Left forelimb (tissue), 1 donor: ENCODE results near the gene SCNN1G.
"Not testable (repeated sequence)": the region's sequence is repeated elsewhere in the genome, so short reads cannot be mapped to it uniquely, and the experiment has no call there.

Experiments used
- DNase-seq: peaks from one replicate; pipeline ENCODE4 v3.0.0-alpha.2; 2018; ENCODE audit warnings: low spot score

SCNN1G gene, protein sequence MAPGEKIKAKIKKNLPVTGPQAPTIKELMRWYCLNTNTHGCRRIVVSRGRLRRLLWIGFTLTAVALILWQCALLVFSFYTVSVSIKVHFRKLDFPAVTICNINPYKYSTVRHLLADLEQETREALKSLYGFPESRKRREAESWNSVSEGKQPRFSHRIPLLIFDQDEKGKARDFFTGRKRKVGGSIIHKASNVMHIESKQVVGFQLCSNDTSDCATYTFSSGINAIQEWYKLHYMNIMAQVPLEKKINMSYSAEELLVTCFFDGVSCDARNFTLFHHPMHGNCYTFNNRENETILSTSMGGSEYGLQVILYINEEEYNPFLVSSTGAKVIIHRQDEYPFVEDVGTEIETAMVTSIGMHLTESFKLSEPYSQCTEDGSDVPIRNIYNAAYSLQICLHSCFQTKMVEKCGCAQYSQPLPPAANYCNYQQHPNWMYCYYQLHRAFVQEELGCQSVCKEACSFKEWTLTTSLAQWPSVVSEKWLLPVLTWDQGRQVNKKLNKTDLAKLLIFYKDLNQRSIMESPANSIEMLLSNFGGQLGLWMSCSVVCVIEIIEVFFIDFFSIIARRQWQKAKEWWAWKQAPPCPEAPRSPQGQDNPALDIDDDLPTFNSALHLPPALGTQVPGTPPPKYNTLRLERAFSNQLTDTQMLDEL

DNA sequence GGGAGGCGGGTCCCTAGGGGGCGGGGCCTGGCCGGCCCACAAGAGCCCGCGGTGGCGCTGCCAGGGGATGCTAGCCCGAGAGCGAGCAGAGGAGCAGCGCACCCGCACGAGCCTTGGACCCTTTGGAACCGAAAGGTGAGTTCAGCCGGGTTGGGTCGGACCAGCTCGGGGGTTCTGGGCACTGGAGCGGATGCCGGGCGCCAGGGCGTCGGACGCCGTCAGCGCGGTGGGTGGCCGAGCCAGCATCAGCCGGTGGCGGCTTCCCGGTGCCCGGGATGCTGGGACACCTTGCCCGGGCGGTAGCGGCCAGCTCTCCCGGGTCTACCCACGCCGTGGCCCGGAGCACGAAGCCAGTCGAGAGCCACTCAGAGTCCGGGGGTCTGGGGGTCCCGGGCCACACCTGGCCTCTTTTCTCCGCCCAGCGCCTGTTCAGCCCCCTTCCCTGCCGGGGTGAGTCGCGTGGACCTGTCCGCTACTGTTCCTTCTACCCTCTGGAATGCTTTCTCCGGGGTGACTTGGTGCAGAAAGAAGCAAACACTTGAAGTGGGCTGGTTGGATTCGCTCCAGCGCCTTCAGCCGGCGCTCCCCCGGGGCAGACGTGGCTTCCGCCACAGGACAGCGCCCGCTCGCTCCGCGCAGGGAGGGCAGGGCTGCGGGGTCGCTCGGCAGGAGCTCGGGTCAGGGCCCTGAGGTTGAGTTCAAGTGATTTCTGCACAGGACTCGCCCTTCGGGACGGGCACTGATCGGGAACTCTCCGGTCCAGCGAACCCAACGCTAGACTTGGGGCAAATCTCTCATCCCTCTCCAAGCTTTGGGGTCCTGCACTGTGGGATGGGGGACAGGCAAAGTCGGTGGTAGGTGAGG is at the start of gene SCNN1G:
Gene SCNN1G (plus strand): TSS at position 67 of the 864 bp plus-strand sequence. CDS start 3,527 bp downstream, outside the sequence.
- no peak for DNase-seq

- no peak for DNase-seq
These were observed 49.6 kb upstream of the SCNN1G start for GRCh38 chr16:23132775-23133463.

DNA sequence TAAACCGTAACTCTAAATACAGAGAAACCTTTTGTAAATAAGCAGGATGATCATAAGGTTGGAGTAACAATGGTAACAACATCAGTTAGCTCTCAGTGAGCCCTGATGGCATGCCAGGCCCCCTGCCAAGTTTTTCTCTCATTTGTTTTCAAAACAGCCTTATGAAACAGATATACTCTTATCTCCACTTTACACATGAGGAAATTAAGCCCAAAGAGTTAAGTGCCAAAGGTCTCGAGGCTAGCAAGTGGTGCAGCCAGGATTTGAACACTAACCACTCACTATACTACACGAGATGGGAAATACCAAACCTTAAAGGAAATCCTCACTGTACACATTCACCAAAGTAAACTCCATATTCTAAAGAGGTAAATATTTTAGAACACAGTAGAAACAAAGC is 48.3 kb upstream of the SCNN1G start:
- no peak for DNase-seq

GRCh38 chr16:23137256-23137655 is 45.3 kb upstream of the SCNN1G start:
- DNase-seq, result no peak

GRCh38 chr16:23137818-23138217 is 44.7 kb upstream of the SCNN1G start:
- DNase-seq, result no peak

DNA sequence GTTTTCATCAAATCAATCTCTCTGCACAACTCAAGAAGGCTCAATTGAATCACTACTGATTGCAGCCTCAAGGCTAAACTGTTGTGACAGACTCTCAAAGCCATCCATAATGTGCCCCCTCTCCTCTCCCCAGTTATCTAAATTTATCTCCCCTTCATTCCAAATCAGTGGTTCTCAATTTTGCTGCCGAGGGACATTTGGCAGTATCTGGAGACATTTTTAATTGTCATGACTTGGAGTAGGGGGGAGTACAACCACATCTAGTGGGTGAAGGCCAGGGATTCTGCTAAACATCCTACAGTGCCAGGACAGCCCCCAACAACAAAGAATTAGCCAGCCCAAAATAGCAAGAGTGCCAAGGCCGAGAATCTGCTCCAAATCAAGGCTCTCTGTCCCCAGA is 42.4 kb upstream of the SCNN1G start:
- no peak for DNase-seq

- no peak for DNase-seq
These were observed 41.5 kb upstream of the SCNN1G start for GRCh38 chr16:23141033-23141432.

DNA sequence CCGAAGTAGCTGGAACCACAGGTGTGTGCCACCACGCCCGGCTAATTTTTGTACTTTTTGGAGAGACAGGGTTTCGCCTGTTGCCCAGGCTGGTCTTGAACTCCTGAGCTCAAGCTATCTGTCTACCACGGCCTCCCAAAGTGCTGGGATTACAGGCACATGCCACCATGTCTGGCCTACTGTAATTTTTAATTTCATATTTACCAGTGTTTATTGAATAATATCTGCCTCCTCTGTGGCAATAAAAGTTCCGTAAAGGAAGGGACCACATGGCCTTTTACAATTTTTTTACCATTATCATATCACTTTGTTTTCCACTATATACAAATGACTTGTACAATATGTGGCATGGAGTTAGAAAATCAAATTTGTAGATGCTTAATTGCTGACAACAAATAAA is 41.0 kb upstream of the SCNN1G start:
- no peak for DNase-seq

DNA sequence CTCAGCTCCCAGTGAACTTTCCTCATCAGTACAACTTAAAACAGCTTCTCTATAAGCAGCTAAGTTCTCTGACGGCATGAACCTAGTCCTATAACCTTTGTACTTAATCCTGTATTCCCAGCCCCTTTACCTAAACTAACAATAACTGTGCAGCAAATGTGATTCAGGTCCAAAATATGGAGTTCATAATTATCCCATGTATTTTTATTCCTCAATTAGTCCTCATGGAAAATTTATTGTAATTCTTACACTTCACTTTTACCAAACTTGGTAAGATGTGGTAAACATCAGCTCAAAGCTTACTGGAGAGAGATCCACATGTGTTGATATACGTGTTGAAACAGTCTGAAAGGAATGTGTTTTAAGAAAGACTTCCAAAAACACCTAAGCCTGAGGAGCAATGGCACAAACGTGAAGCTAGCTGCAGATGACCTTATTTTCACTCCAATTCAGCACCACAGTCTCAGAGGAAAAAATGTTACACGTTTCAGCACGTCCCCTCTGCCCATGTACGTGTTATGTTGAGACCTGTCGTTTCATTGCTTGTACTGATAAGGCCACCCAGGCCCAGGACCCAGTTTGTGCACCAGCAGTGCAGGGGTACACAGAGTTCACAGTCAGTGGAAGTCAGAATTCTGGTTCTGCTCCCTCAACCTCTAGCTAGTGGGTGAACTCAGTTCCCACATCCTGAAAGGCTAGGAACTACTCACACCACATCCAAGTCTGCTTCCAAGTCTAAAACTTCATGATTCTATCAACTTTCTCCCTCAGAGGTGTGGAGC is 40.4 kb upstream of the SCNN1G start:
- no peak for DNase-seq

DNA sequence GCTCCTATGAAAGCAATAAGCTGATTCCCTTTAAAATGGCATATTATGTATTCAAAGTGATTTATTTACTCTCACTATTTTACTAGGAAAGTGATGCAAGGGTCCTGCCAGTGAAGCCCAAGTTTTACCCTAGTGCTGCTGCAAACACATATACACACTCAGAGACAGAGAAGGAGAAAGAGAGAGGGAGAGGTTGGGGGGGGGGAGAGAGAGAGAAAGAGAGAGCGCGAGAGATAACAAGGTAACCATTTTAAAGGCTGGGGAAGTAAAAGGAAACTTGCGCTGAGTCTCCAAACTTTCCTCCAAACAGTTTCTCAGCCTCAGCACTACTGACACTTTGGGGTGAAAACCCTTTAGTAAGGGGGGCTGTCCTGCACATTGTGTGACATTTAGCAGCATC is 39.2 kb upstream of the SCNN1G start:
- DNase-seq, result no peak

DNA sequence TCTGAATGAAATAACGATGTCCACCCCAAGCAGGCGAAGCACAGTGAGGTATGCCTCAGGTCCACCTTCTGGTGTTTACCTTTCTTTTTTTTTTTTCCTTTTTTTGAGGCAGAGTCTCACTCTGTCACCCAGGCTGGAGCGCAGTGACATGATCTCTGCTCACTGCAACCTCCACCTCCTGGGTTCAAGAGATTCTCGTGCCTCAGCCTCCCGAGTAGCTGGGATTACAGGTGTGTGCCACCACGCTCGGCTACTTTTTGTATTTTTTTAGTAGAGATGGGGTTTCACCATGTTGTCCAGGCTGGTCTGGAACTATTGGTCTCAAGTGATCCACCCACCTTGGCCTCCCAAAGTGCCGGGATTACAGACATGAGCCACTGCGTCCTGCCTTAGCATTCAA is 38.2 kb upstream of the SCNN1G start:
- DNase-seq, result not testable (repeated sequence)

GRCh38 chr16:23145186-23145585 is 37.4 kb upstream of the SCNN1G start:
- no peak for DNase-seq

DNA sequence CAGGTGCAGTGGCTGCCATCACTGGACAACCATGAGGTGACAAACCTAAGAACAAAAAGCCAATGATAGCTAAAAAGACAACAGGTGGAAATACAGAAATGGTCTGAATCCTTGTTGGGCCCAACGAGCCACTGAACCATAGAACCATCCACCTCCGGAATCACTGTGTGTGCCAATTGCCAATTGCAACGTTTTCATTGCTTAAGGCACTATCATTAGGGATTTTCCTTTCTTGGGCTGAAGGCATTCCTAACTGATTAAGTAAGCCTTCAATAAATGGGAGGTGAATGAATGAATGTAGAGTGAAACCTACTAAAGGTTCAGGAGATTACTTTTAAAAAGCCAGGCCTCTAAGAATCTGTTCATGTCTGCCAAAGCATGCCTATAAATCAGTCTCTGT is 36.9 kb upstream of the SCNN1G start:
- no peak for DNase-seq

- DNase-seq, result no peak
These were observed 35.5 kb upstream of the SCNN1G start for GRCh38 chr16:23146877-23147601.

GRCh38 chr16:23147666-23148065 is 34.9 kb upstream of the SCNN1G start:
- DNase-seq, result no peak

DNA sequence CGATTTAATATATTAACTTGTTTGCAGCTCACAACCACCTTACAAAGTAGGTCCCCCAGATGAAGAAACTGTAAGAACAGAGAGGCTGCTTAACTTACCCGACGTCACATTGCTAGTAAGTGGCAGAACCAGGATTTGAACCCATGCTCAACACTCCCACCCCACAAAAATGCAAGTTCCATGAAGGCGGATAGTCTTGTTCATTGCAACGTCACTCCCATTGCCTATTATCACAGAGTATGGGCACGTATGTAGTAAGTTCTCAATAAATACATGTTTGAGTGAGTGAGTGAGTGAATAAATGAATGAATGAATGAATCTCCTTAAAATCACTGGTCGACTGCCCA is 34.4 kb upstream of the SCNN1G start:
- no peak for DNase-seq

DNA sequence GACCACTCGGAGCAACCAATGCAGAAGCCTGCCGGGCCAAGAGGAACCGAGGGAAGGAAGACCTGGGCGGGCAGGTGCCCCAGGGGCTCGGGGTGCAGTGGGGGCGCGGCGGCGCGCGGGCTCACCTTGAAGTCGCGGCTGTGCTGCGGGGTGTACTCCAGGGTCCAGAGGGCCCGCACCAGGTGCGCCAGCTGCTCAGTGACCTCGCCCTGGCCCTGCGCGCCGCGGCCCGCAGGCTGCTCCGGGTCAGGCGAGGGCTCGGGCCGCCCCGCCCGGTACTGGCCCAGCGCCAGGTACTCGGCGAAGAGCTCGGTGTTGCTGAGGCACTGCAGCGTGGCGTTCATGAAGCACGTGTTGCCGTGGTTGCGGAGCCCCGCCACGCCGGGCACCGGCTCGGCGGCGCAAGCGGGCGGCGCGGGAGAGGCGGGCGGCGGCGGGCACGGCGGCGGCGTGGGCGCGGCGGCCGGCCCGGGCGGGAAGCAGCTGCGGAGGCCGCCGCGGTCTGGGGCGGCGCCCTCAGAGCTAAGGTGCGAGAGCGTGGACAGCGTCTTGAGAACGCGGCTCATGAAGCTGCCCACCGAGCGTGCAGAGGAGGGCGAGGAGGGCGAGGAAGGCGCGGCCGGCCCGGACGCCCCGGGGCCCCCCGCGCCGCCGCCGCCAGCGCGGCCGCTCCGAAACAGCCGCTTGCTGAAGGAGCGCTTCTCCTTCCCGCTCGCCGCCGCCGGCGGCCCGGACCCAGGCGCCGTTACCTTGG is 33.9 kb upstream of the SCNN1G start:
- peak; percentile 73 for DNase-seq

DNA sequence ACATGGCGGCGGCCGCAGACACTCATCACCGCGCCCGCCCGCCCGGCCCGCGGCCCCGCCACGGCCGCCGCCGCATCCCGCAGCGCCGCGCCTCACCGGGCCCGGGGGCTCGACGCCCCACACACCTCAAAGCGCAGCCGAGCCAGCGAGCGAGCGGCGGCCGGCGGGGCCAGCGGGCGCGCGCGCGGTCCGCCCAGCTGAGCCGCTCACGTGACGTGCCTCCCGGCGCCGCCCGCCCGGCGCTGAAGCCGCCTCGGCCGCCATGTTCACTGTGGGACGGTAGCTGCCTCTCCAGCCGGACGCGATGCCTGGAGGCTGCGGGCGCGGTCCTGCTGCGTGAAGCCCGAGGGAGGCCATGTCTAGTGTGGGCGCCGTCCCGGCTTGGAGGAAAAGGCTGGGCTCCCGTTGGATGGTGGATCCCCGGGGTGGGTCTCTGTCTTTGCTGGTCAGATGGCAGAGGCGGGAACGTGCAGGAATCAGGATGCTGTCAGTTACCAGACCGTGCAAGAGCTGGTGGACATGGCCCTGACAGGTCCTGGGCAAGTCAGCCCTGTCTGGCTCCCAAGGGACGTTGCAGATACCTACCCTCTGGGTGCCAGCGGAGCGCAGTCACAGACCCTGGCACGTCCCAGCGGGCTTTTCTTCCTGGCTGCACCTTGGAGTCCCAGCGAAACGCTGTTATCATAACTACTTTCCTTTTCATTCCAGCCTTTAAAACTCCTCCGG is 33.1 kb upstream of the SCNN1G start, which contains the start of gene USP31:
Gene USP31 (minus strand): TSS at position 186 of the 726 bp plus-strand sequence. CDS start 182 bp downstream, at position 4.
- peak; percentile 95 for DNase-seq

DNA sequence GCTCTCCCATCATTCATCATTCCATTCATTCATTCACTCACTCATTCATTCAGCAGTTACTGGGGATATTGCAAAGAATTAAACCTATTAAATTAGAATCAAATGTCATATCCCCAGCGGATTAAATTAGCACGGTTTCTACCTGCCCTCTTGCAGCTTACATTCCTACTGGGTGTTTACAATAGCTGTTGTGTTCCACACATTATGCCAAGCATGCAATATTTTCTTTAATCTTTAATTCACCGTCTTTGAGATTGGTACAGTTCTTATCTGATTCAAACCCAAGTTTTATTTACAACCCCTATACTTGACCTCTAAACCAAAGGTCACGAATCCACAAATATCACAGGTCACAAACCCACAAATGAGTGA is 32.6 kb upstream of the SCNN1G start:
- DNase-seq, result no peak
